HepG2 (cell line): ENCODE measurements around the gene HIVEP2.

Experiments
- BORCS8-MEF2B ChIP-seq: sonication (generic); formaldehyde crosslinking; IDR thresholded peaks from 2 replicates; pipeline ENCODE4 v1.8.0; 2022; ENCODE audit warnings: mild to moderate bottlenecking, missing genetic modification reagents
- CTCF ChIP-seq: sonication (generic); formaldehyde crosslinking; IDR thresholded peaks from 2 replicates; pipeline ENCODE4 v1.5.0; 2020; ENCODE audit warnings: mild to moderate bottlenecking, missing genetic modification reagents, moderate library complexity
- MAZ ChIP-seq, 2 experiments: sonication (generic) in 1 of 2; formaldehyde crosslinking in 1 of 2; IDR thresholded peaks; 2 replicates each; pipeline versions ENCODE4 v1.5.0 to v1.6.1; 2012 to 2020; ENCODE audit warnings: low read depth in 2 of 2, mild to moderate bottlenecking in 2 of 2, borderline replicate concordance in 1 of 2, improper control_type of control experiment in 1 of 2, low read length in 1 of 2, missing genetic modification reagents in 1 of 2, moderate library complexity in 1 of 2
- MYC ChIP-seq: sonication (generic); formaldehyde crosslinking; IDR thresholded peaks from 2 replicates; pipeline ENCODE4 v1.9.0; 2021; ENCODE audit warnings: missing genetic modification reagents, borderline replicate concordance
- NFATC3 ChIP-seq: sonication (generic); formaldehyde crosslinking; IDR thresholded peaks from 2 replicates; pipeline ENCODE4 v1.5.1; 2020; ENCODE audit warnings: mild to moderate bottlenecking, missing genetic modification reagents
- PAWR ChIP-seq: sonication (generic); formaldehyde crosslinking; IDR thresholded peaks from 2 replicates; pipeline ENCODE4 v1.4.0; 2020; ENCODE audit warnings: missing genetic modification reagents, mild to moderate bottlenecking, borderline replicate concordance
- PBX3 ChIP-seq: sonication (generic); formaldehyde crosslinking; IDR thresholded peaks from 2 replicates; pipeline ENCODE4 v1.8.1; 2023; ENCODE audit warnings: missing genetic modification reagents, inconsistent platforms, borderline replicate concordance
- REST ChIP-seq, 2 experiments: IDR thresholded peaks; 2 replicates each; pipeline ENCODE4 v1.6.1; 2011 to 2012; ENCODE audit warnings: low read length in 2 of 2, borderline replicate concordance in 1 of 2, low read depth in 1 of 2, mild to moderate bottlenecking in 1 of 2, moderate library complexity in 1 of 2
- RFX5 ChIP-seq: IDR thresholded peaks from 2 replicates; pipeline ENCODE4 v1.6.1; 2011; ENCODE audit warnings: low read depth, low read length, improper control_type of control experiment
- ZBTB33 ChIP-seq: sonication (generic); formaldehyde crosslinking; IDR thresholded peaks from 2 replicates; pipeline ENCODE4 v1.4.0; 2020; ENCODE audit warnings: missing genetic modification reagents
- ZNF276 ChIP-seq: sonication (generic); formaldehyde crosslinking; IDR thresholded peaks from 2 replicates; pipeline ENCODE4 v1.4.0; 2020; ENCODE audit warnings: mild to moderate bottlenecking, low read depth, missing genetic modification reagents
- ZNF746 ChIP-seq: sonication (generic); formaldehyde crosslinking; IDR thresholded peaks from 2 replicates; pipeline ENCODE4 v1.8.0; 2022; ENCODE audit warnings: mild to moderate bottlenecking, missing genetic modification reagents
- ZSCAN20 ChIP-seq: sonication (generic); formaldehyde crosslinking; IDR thresholded peaks from 2 replicates; pipeline ENCODE4 v1.4.0; 2020; ENCODE audit warnings: missing genetic modification reagents, mild to moderate bottlenecking, borderline replicate concordance
- ZXDC ChIP-seq: sonication (generic); formaldehyde crosslinking; IDR thresholded peaks from 2 replicates; pipeline ENCODE4 v1.5.0; 2020; ENCODE audit warnings: mild to moderate bottlenecking, missing genetic modification reagents

GRCh38 chr6:142946924-142947713, 2.1 kb upstream of the HIVEP2 start:
- TF ChIP-seq PAWR (CRISPR knock-in tag) (0 out of 2 replicates have a peak, but pooled peaks have one; percentile 27), NFATC3 (CRISPR knock-in tag) (no peak), ZNF276 (no peak), ZSCAN20 (CRISPR knock-in tag) (no peak; the same call in 1 of the 2 replicates), MAZ (IDR thresholded peaks at IDR 0.05; ENCODE audit: borderline replicate concordance, low read depth, low read length) (peak; percentile 35; the same call in 1 of the 2 replicates), MAZ (CRISPR knock-in tag; IDR thresholded peaks at IDR 0.05; ENCODE audit: low read depth) (peak; percentile 92), ZNF746 (peak; percentile 91), ZXDC (CRISPR knock-in tag) (no peak), REST (IDR thresholded peaks at IDR 0.05; ENCODE audit: borderline replicate concordance in 1 of 2, low read depth in 1 of 2, low read length in 2 of 2) (no peak), RFX5 (no peak), PBX3 (no peak), ZBTB33 (CRISPR knock-in tag) (no peak), CTCF (CRISPR knock-in tag) (no peak), BORCS8-MEF2B (CRISPR knock-in tag) (no peak; the same call in none of the 2 replicates), MYC (CRISPR knock-in tag) (0 out of 2 replicates have a peak, but pooled peaks have one; percentile 8)
